SIG-M5 treated with dmso at 0.1 percent for 504 hours (cell line): Measurements from ENCODE around the gene GALE.
"Not testable (repeated sequence)": the region's sequence is repeated elsewhere in the genome, so short reads cannot be mapped to it uniquely, and the experiment has no call there.

Source experiments
- DNase-seq: peaks from one replicate; lab custom pipeline; 2025; ENCODE audit not compliant: unreplicated experiment; lab: John Stamatoyannopoulos, UW

The GALE gene

GRCh38 chr1:23793018-23793781 is 7.4 kb downstream of the GALE start:
- DNase-seq, result no peak

- no peak for DNase-seq
Measured at GRCh38 chr1:23792151-23792945, 8.2 kb downstream of the GALE start.

GRCh38 chr1:23791516-23792047 is 9.0 kb downstream of the GALE start:
- DNase-seq, result no peak

GRCh38 chr1:23790696-23791515 is 9.6 kb downstream of the GALE start, which contains the start of gene LYPLA2:
Gene LYPLA2, plus strand, starts transcription at chr1:23791145. Its CDS starts 1,538 bp downstream, at chr1:23792683.
- peak; percentile 87 for DNase-seq

- no peak for DNase-seq
Measured at GRCh38 chr1:23788695-23789094, 11.9 kb downstream of the GALE start.

GRCh38 chr1:23787701-23788100 is 12.9 kb downstream of the GALE start:
- no peak for DNase-seq

GRCh38 chr1:23784846-23785245 is 15.7 kb downstream of the GALE start:
- DNase-seq, result no peak

- not testable (repeated sequence) for DNase-seq
Measured at GRCh38 chr1:23783141-23783540, 17.4 kb downstream of the GALE start.

- DNase-seq, result no peak
Measured at GRCh38 chr1:23779826-23780371, 20.7 kb downstream of the GALE start.

- peak; percentile 82 for DNase-seq
Measured at GRCh38 chr1:23777979-23778814, 22.4 kb downstream of the GALE start, which contains the start of gene PITHD1. Gene PITHD1, plus strand, starts transcription at chr1:23778418. Its CDS starts 98 bp downstream, at chr1:23778516.

GRCh38 chr1:23776217-23776616 is 24.3 kb downstream of the GALE start:
- no peak for DNase-seq

GRCh38 chr1:23774174-23774880 is 26.2 kb downstream of the GALE start:
- no peak for DNase-seq

- DNase-seq, result no peak
Measured at GRCh38 chr1:23772854-23773242, 27.7 kb downstream of the GALE start.

GRCh38 chr1:23772049-23772853 is 28.3 kb downstream of the GALE start:
- peak; percentile 63 for DNase-seq

GRCh38 chr1:23768733-23769132 is 31.8 kb downstream of the GALE start:
- DNase-seq, result no peak

- no peak for DNase-seq
Measured at GRCh38 chr1:23763041-23763577, 37.4 kb downstream of the GALE start.

- no peak for DNase-seq
Measured at GRCh38 chr1:23759277-23759676, 41.3 kb downstream of the GALE start.

GRCh38 chr1:23757812-23758211 is 42.7 kb downstream of the GALE start:
- DNase-seq, result no peak
